Ecto neural progenitor cell (in vitro differentiated cells): Measurements from ENCODE around the gene ELP4.
"Not testable (repeated sequence)": the region's sequence is repeated elsewhere in the genome, so short reads cannot be mapped to it uniquely, and the experiment has no call there.

Experiments used
- DNase-seq: peaks from one replicate; pipeline ENCODE4 v3.0.0-alpha.2; 2018; ENCODE audit warnings: low spot score

Gene ELP4

GRCh38 chr11:31555938-31556337 lies 46.4 kb downstream of the ELP4 start:
- DNase-seq: no peak

- DNase-seq: no peak
Measured at GRCh38 chr11:31558001-31558400, 48.4 kb downstream of the ELP4 start.

- no peak for DNase-seq
Measured at GRCh38 chr11:31560842-31561476, 51.4 kb downstream of the ELP4 start.

- DNase-seq: not testable (repeated sequence)
Measured at GRCh38 chr11:31564517-31564916, 55.0 kb downstream of the ELP4 start.

DNA sequence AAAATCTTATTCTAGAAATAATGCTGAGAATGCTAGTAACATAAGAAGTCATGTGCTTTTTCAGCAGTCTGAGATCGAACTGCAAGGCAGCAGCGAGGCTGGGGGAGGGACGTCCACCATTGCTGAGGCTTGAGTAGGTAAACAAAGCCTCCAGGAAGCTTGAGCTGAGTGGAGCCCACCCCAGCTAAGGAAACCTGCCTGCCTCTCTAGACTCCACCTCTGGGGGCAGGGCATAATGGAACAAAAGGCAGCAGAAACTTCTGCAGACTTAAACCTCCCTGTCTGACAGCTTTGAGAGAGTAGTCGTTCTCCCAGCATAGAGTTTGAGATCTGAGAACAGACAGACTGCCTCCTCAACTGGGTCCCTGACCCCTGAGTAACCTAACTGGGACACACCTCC lies 64.6 kb downstream of the ELP4 start:
- DNase-seq: not testable (repeated sequence)

- DNase-seq: not testable (repeated sequence)
Measured at GRCh38 chr11:31575764-31576163, 66.2 kb downstream of the ELP4 start.

GRCh38 chr11:31579412-31579811 lies 69.8 kb downstream of the ELP4 start:
- DNase-seq: not testable (repeated sequence)

DNA sequence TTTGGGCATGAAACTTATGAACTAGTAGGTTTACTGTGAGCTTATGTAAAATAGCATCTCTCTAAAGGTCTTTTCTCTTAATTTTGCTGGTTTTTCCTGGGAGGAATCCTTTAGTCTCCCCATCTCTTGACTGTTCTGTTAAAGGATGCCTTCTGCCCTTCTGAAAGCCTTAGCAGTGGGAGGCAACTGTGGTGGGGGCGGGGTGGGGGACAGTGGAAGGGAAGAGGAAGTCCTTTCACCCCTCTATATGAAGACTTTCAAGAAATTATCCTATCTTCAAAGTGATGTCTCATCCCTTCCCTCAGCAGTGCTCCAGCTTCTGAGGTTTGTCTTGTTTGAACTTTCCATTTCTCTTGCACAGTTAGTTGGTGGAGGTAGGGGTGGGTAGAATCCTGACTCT lies 73.1 kb downstream of the ELP4 start:
- DNase-seq: no peak

DNA sequence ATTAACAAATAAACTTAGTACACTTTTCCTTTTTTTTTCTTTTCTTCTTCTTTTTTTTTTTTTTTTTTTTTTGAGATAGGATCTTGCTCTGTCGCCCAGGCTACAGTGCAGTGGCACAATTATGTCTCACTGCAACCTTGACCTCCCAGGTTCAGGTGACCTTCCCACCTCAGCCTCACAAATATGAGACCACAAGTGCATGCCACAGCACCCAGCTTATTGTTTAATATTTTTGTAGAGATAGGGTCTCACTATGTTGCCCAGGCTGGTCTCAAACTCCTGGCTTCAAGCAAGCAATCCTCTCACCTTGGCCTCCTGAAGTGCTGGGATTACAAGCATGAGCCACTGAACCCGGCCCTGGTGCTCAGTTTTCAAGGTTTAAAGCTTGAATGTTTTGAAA lies 88.9 kb downstream of the ELP4 start:
- no peak for DNase-seq

DNA sequence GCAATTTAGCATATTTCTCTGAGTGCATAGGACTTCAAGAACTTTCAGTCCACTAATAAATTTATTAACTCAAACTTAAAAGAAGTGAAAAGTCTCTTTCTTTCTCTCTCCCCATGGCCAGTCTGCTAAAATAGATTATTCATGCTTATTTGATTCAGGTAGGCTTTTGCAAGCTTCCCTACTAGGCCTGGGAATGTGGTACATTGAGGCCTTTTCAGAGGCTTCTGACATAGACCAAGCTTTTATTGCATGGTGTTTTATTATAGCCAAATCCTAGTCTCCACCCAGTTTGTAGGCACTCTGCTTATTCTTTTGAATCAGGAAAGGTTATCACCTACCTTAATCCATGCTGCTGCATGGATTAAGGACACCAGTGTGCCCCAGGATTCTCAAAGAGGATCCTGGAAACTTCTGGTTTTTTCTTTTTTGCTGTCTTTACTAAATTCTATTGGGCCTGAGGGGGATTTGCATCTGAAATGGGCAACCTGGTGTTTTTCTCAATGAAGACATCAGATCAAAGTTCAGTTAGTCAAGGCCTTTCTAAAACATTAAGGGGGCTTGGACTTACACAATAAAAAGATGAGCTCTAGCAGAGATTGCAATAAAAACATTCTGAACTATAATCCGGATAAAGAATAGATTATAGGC lies 92.2 kb downstream of the ELP4 start:
- no peak for DNase-seq

DNA sequence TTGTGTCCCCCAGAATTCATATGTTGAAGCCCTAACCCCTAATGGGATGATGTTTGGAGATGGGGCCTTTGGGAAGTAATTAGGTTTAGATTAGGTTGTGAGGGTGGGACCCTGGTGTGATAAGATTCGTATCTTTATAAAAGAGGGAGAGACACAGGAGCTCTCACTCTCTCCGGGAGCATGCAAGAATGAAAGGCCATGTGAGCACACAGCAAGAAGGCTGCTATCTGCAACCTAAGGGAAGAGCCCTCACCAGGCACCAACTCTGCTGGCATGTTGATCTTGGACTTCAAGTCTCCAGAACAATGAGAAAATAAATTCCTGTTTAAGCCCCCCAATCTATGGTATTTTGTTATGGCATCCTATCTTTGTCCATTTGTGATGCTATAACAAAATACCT lies 97.3 kb downstream of the ELP4 start:
- no peak for DNase-seq

GRCh38 chr11:31607914-31608313 lies 98.3 kb downstream of the ELP4 start:
- DNase-seq: no peak

DNA sequence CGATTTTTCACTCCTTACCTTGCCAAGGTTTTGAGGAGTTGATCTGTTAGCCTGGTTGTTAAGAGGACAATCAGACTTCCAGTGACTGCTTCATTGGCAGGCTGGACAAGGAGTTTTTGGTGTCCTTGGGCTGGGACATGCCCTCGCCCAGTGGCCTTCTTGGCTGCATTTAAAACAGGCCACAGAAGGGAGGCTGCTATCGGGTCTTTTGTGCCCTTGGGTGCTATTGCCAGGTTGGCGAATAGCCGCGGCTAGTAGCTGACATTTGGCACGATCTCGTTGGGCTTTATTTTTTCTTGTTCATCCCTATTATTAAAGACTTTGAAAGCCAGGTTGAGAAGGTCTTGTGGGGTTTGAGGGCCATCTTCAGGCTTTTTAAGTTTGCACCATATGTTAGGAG lies 99.4 kb downstream of the ELP4 start:
- no peak for DNase-seq

DNA sequence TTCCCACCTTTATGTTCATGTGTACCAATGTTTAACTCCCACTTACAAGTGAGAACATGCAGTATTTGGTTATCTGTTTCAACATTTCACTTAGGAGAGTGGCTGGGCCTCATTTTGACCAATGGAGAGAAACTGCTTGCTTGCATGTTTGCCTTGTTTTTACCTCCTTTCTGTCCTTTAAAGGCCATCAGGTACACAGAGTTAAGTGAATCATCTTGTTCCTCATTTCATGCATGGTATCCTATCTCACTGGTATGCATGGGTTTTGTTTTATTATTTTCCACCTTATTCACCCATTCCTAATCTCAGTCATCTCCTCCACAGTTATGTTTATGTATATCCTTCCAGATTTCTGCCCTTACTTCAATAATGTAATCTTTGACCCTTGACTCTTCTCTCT lies 101.0 kb downstream of the ELP4 start:
- no peak for DNase-seq

GRCh38 chr11:31617246-31617645 lies 107.7 kb downstream of the ELP4 start:
- no peak for DNase-seq

DNA sequence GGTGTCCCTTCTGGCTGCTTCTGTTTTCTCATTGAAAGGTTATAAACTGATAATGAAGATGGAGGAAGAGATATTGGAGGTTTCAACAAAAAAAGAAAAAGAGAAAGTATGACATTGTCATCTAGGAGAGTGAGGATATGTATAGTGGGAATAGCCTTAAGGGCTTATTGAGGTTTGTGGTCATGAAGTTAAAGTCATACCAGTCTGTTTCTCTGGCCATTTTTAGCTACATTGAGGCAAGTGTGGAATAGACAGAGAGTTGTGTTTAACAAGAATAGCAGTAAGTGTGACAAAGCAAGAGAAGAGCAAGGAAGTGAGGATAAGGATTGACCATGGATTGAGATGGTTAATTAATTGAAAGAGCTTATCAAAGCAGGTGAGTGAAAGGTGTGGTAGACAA lies 110.4 kb downstream of the ELP4 start:
- DNase-seq: no peak

GRCh38 chr11:31620434-31620833 lies 110.9 kb downstream of the ELP4 start:
- no peak for DNase-seq

- DNase-seq: no peak
Measured at GRCh38 chr11:31625868-31626267, 116.3 kb downstream of the ELP4 start.

GRCh38 chr11:31628111-31628510 lies 118.5 kb downstream of the ELP4 start:
- DNase-seq: no peak

- no peak for DNase-seq
Measured at GRCh38 chr11:31636983-31637382, 127.4 kb downstream of the ELP4 start.

- DNase-seq: no peak
Measured at GRCh38 chr11:31640611-31641010, 131.0 kb downstream of the ELP4 start.

DNA sequence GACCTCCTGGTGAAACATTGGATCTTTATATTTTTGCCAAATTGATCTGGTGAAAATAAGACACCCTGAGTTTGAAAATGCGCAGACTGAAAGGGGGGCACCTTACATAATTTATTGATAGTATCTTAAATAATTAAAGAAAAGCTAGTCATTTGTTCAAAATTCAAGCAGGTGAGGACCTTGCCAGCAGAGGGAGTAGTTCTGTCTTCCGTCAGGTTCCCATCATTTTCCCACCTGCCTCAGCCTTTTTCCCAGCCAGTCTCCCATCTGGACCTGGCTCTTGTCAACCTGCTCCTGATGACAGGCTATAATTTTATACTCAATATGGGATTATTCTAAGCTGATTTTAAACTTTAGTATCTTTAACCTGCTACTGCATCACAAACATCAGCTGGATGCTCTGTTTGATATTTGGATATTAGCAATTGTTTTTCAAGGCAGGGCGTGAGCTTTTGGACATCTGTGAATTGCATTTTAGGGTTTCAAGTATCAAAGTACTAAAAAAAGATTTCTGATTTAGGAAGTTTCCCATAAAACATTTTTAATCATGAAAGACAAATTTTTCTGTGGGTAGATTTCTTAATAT lies 132.0 kb downstream of the ELP4 start:
- peak; percentile 57 for DNase-seq

DNA sequence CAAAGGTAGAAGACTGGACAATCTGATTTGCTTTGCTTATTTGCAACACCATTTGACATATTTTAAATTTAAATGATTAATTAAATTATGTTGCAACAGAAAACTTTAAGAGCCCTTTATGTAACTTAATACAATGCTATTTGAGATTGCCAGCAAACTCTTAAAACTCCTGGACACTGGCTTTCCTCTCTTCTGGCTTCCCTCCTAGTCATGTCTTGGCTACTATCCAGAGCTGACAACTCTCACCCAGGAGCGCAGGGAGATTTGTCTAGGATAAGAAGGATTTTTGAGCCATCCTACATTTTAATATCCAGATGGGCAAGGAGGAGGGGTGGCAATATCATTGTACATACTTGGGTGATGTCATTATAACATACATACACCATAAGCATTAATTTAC lies 134.3 kb downstream of the ELP4 start:
- no peak for DNase-seq

- DNase-seq: no peak
Measured at GRCh38 chr11:31645747-31646146, 136.2 kb downstream of the ELP4 start.
